Vagina (tissue), 2 donors: ENCODE measurements around the gene SP1. TPM values are rescaled to one million over a fixed set of nuclear protein-coding genes. Genes with fewer than 3 reads are reported as not detected.

Experiments used
- DNase-seq, 2 donors: peaks; one replicate each; pipeline ENCODE4 v3.0.0-alpha.2; 2017; ENCODE audit errors: extremely low spot score in 2 of 2
- H3K27ac ChIP-seq: fragments of 200-600 bp; sonication (generic); one replicate; pipeline ENCODE4 v1.5.1; 2019
- H3K27me3 ChIP-seq: fragments of 200-600 bp; sonication (generic); one replicate; pipeline ENCODE4 v1.5.1; 2019
- H3K36me3 ChIP-seq, 2 donors: fragments of 200-600 bp; sonication (generic); one replicate each; pipeline ENCODE4 v1.5.1; 2017 to 2019
- H3K4me1 ChIP-seq: fragments of 200-600 bp; sonication (generic); one replicate; pipeline ENCODE4 v1.5.1; 2019
- H3K4me3 ChIP-seq, 2 donors: fragments of 200-600 bp; sonication (generic); 1 replicate in 1 of 2; 2 replicates in 1 of 2; pipeline ENCODE4 v1.5.1; 2016 to 2019
- H3K9me3 ChIP-seq: fragments of 200-600 bp; sonication (generic); one replicate; pipeline ENCODE4 v1.5.1; 2019
- CTCF ChIP-seq, 3 experiments: fragments of 450-650 bp in 2 of 3; fragments of 200-600 bp in 1 of 3; sonication (generic) in 1 of 3; IDR thresholded peaks; one replicate each; pipeline ENCODE4 v1.5.1; 2017 to 2019; ENCODE audit warnings: antibody characterized with exemption in 3 of 3, mild to moderate bottlenecking in 2 of 3, moderate library complexity in 2 of 3
- POLR2A ChIP-seq, 2 donors: fragments of 450-650 bp; IDR thresholded peaks; one replicate each; pipeline ENCODE4 v1.6.1; 2017; ENCODE audit warnings: antibody characterized with exemption in 2 of 2, mild to moderate bottlenecking in 2 of 2, moderate library complexity in 2 of 2
- POLR2AphosphoS5 ChIP-seq, 2 donors: sonication (generic); formaldehyde crosslinking; IDR thresholded peaks; one replicate each; pipeline ENCODE4 v1.9.0; 2017; ENCODE audit warnings: antibody characterized with exemption in 2 of 2, mild to moderate bottlenecking in 2 of 2, low read depth in 1 of 2; ENCODE audit not compliant: insufficient read depth in 1 of 2
- intact Hi-C: fragments of 100-400 bp; cut with DNase I; formaldehyde crosslinking; loops from one replicate; pipeline ENCODE4 v1.15.1; 2023
- total RNA-seq: library from RNA; depleted of rRNA; stranded (reverse); fragments of >200 nt; gene quantifications from one replicate; pipeline ENCODE4 v1.2.3, GENCODE V29; 2016

Gene SP1
- total RNA-seq, 1 donor from 2014 or later, result 76.1 TPM

- Histone ChIP-seq H3K4me1 (peaks cover 15% of the 10 kb centered on the region), H3K27ac (peak overlapping the region; percentile 81), H3K9me3 (no peaks in the 10 kb centered on the region), H3K36me3 (no peaks in the 10 kb centered on the region), H3K27me3 (no peaks in the 10 kb centered on the region), H3K4me3 (peak overlapping the region; percentile 62 to 90)
- DNase-seq, result no peak
- TF ChIP-seq POLR2A (IDR thresholded peaks at IDR 0.05), result no peak
- intact Hi-C loops, result loop anchor here (2.0 kb wide), 1 partner anchor 21 kb away; no protein-coding TSS in a partner anchor
Measured at GRCh38 chr12:53345486-53346188, 34.3 kb upstream of the SP1 start.

GRCh38 chr12:53346491-53346890 lies 33.5 kb upstream of the SP1 start:
- Histone ChIP-seq H3K4me1 (peaks cover 15% of the 10 kb centered on the region), H3K27me3 (no peaks in the 10 kb centered on the region), H3K9me3 (no peaks in the 10 kb centered on the region), H3K27ac (no peak overlapping the region), H3K4me3 (no peak overlapping the region), H3K36me3 (no peaks in the 10 kb centered on the region)
- no peak for DNase-seq
- TF ChIP-seq POLR2AphosphoS5 (IDR thresholded peaks at IDR 0.05; ENCODE audit: insufficient read depth in 1 of 2, low read depth in 1 of 2) (no peak), POLR2A (IDR thresholded peaks at IDR 0.05) (no peak), CTCF (IDR thresholded peaks at IDR 0.05) (no peak)
- intact Hi-C loops, result no loop called here

GRCh38 chr12:53347905-53348304 lies 32.1 kb upstream of the SP1 start:
- TF ChIP-seq CTCF (IDR thresholded peaks at IDR 0.05) (no peak), POLR2AphosphoS5 (IDR thresholded peaks at IDR 0.05; ENCODE audit: insufficient read depth in 1 of 2, low read depth in 1 of 2) (no peak), POLR2A (IDR thresholded peaks at IDR 0.05) (no peak)
- H3K27ac ChIP-seq, result no peak overlapping the region

GRCh38 chr12:53352331-53353256 lies 27.4 kb upstream of the SP1 start:
- DNase-seq, result no peak

More at GRCh38 chr12:53347905-53348304, 32.1 kb upstream of the SP1 start:
- H3K4me1 ChIP-seq, result peaks cover 15% of the 10 kb centered on the region
- no peaks in the 10 kb centered on the region for H3K27me3 ChIP-seq
- H3K4me3 ChIP-seq, result no peak overlapping the region
- no peak for DNase-seq
- H3K9me3 ChIP-seq, result no peaks in the 10 kb centered on the region
- intact Hi-C loops, result no loop called here
- H3K36me3 ChIP-seq, result no peaks in the 10 kb centered on the region

More at GRCh38 chr12:53352331-53353256, 27.4 kb upstream of the SP1 start:
- peak in 1 of 2 donors; percentile 46 for TF ChIP-seq POLR2AphosphoS5 (IDR thresholded peaks at IDR 0.05; ENCODE audit: insufficient read depth in 1 of 2, low read depth in 1 of 2)
- TF ChIP-seq CTCF (IDR thresholded peaks at IDR 0.05), result peak; percentile 80 to 97 (median 81)
- no peak for TF ChIP-seq POLR2A (IDR thresholded peaks at IDR 0.05)
- no peaks in the 10 kb centered on the region for H3K4me1 ChIP-seq
- intact Hi-C loops, result loop anchor here (2.0 kb wide), 1 partner anchor 68 kb away; no protein-coding TSS in a partner anchor
- no peaks in the 10 kb centered on the region for H3K36me3 ChIP-seq
- no peaks in the 10 kb centered on the region for H3K9me3 ChIP-seq
- no peak overlapping the region for H3K27ac ChIP-seq
- H3K4me3 ChIP-seq, result no peak overlapping the region
- no peaks in the 10 kb centered on the region for H3K27me3 ChIP-seq
